Measurements from ENCODE around the gene DNAAF9. TPM values are rescaled to one million over a fixed set of nuclear protein-coding genes. Genes with fewer than 3 reads are reported as not detected.

DNAAF9 gene
- total RNA-seq, 1 donor from 2014 or later, result 2.1 TPM

DNA sequence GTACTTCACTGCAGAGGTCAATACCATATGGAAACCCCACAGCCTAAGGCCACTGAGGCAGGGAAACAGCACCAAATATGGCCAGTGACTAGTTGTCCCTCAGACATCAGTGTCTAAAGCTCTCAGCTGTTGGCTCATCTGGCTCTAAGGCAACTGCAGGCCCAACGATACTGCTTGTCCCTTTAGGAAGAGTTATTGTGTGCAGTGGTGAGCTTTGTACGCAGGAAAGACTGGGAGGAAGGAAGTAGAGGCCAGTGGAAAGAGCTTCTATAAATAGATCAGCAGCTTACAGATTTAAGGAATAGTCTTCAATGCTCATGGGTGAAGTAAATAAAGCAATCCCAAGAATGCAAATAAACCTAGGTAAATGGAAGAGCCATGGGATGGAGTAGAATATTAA lies 29.3 kb downstream of the DNAAF9 start:
- intact Hi-C loops (cut with micrococcal nuclease), result no loop called here

DNA sequence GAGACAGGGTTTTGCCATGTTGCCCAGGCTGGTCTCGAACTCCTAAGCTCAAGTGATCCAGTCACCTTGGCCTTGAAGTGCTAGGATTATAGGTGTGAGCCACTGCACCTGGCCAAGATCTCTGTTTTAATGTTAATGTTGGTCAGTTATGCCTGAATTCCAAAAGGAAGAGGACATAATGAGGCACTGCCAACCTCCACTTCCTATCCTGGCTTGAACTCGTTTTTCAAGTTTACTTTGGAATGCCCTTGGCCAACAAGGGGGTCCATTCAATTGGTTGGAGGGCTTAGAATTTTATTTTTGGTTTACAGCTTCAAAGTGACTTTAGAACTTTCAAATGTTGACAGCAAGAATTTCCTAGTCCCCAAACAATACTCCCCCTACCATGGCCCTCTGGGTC lies 29.8 kb downstream of the DNAAF9 start:
- intact Hi-C loops (cut with micrococcal nuclease), result no loop called here

DNA sequence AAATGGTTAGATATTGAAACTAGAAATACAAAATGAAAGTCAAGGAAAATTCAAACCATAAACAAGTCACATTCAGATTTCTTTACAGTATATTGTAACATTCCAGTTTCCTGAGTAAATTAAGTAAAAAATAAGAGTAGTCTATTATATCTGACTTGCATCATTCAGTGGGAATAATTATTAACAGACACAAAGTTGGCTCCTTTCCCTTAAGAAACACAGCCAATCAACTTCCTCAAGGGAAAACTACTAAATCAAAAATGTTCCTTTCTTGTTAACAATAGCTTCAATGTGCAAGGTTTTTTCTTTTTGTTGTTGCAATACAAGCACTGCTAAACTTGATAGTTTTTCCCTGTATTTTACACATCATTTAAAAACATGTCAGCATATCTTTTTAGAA lies 33.2 kb downstream of the DNAAF9 start:
- intact Hi-C loops (cut with micrococcal nuclease), result no loop called here

DNA sequence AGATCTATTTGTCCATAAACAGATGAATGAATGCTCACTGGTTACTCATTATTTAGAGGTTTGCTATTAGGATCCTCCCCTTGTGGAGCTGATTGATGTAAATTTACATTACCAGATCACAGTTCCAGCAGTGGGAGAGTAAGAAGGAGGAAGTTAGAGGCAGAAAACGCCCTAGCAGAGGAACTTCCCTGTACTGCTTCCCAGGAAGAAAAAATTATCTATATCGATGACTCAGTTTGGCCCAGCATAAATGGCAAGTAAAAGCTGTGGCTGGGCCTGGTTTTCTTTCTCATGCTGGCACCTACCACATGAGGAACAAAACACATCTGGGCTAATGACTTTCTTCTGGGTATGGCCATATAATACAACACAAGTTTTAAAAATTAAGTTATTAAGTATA lies 35.7 kb downstream of the DNAAF9 start:
- intact Hi-C loops (cut with micrococcal nuclease), result no loop called here

DNA sequence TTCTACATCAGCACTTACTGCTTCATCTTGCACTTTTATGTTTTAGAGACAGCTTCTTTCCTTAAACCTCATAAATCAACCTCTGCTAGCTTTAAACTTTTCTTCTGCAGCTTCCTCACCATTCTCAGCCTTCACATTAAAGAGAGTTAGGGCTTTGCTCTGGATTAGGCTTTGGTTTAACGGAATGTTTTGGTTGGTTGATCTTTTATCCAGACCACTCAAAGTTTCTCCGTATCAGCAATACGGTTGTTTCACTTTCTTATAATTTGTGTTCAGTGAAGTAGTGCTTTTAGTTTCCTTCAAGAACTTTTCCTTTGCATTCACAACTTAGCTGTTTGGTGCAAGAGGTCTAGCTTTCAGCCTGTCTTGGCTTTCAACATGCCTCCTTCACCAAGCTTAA lies 40.4 kb downstream of the DNAAF9 start:
- intact Hi-C loops (cut with micrococcal nuclease), result no loop called here

DNA sequence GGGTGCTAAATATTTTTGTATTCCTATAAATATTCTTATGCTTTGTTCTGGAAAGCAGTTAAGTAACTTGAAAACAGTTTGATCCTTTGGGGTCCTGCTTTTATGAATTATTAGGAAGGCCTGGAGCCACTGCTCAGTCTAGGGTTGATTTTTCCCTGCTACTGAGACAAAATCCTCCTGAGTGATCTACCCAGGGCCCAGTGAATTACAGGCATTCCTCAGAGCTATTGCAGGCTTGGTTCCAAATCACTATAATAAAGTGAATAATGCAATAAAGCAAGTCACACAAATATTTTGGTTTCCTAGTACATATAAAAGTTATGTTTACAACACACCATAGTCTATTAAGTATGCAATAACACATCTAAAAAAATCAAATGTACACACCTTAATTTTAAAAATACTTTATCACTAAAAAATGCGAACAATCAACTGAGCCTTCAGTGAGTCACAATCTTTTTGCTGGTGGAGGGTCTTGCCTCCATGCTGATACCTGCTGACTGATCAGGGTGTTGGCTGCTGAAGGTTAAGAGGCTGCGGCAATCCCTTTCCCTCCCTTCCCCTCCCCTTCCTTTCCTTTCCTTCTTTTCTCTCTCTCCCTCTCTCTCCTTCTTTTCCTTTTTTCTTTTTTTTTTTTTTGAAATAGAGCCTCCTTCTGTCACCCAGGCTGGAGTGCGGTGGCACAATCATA lies 43.0 kb downstream of the DNAAF9 start:
- intact Hi-C loops (cut with micrococcal nuclease), result no loop called here

DNA sequence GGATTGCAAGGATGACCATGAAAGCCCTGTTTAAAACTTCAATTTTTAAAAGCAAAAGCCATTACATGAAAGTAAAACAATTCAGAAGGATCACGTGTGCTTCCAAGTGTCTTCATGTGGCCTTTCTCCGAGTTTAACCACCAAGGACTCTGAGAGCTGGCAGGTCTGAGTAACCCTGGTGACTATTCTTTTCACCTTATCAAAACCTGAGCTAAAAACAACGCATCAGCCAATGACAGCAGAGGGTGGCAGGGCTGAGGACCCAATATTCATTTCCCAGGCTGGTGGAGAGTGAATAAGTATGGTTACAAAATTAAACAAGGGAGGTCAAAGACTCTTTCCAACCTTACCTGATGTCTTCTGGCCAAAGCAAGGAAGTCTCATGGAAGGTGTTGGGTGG lies 46.7 kb downstream of the DNAAF9 start:
- intact Hi-C loops (cut with micrococcal nuclease), result no loop called here

DNA sequence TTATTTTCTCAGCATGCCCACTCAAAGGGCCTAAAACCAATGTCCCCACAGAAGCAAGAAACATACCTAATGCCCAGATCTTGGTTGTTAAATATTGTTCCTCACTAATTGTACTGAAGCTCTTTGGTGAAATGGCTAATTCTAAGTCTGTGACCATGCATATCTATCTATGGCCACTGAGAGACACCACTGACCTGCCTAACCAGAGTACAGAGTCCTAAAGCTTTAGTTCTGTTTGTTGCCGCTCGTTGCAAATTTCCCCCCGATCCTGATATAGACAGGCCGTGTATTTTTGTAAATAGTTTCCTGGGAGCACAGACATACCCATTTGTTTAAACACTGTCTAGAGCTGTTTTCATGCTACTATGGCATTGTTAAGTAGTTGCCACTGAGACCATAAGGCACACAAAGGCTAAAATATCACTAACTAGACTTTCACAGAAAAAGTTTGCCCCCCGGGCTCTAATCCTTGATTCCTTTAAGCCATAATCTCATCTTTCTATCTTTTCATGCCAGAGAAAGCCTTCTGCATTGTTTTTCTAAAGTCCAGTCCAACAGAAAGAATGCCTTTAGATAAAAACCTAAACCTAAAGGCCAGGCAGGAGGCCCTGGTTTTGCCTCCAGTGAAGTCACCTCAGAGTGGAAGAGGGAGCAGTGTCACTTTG lies 48.7 kb downstream of the DNAAF9 start:
- intact Hi-C loops (cut with micrococcal nuclease), result no loop called here

Other genes starting within 250 kb of the DNAAF9 start
- 26.8 and 28.1 TPM in 2 replicates for gene FASTKD5, start 247.8 kb downstream of the DNAAF9 start, total RNA-seq
- gene UBOX5, start 247.8 kb downstream of the DNAAF9 start, total RNA-seq, result 7.6 and 9.0 TPM in 2 replicates
- gene LZTS3, start 234.1 kb downstream of the DNAAF9 start, total RNA-seq, result 0.69 and 0.88 TPM in 2 replicates
- 54.0 and 55.2 TPM in 2 replicates for gene DDRGK1, start 203.0 kb downstream of the DNAAF9 start, total RNA-seq
- 69.3 and 84.9 TPM in 2 replicates for gene ITPA, start 198.2 kb downstream of the DNAAF9 start, total RNA-seq
- 1.6 and 1.9 TPM in 2 replicates for gene SLC4A11, start 168.5 kb downstream of the DNAAF9 start, total RNA-seq
- gene ATRN, start 63.3 kb upstream of the DNAAF9 start, total RNA-seq, result 10.6 and 11.4 TPM in 2 replicates